GM18517 (cell line): ENCODE measurements around the gene VAMP5.

Experiments used
- ATAC-seq: cut with Tn5 transposase; IDR thresholded peaks from one replicate; pipeline ENCODE4 v1.9.1; 2021; ENCODE audit warnings: mild to moderate bottlenecking, moderate library complexity; ENCODE audit not compliant: unreplicated experiment

VAMP5 gene

GRCh38 chr2:85621338-85621737 lies 37.1 kb downstream of the VAMP5 start:
- no peak for ATAC-seq

GRCh38 chr2:85623991-85624390 lies 39.8 kb downstream of the VAMP5 start:
- no peak for ATAC-seq

- ATAC-seq, result no peak
Measured at GRCh38 chr2:85628658-85629057, 44.4 kb downstream of the VAMP5 start.

GRCh38 chr2:85631316-85631715 lies 47.1 kb downstream of the VAMP5 start:
- ATAC-seq, result no peak

- ATAC-seq, result no peak
Measured at GRCh38 chr2:85635011-85635410, 50.8 kb downstream of the VAMP5 start.

GRCh38 chr2:85635636-85636035 lies 51.4 kb downstream of the VAMP5 start:
- ATAC-seq, result no peak

- peak; percentile 69 for ATAC-seq
Measured at GRCh38 chr2:85642725-85643124, 58.5 kb downstream of the VAMP5 start.
